GM18909 (cell line): ENCODE data around the gene AP3D1.
"Not testable (repeated sequence)": the region's sequence is repeated elsewhere in the genome, so short reads cannot be mapped to it uniquely, and the experiment has no call there.

Source experiments
- ATAC-seq: cut with Tn5 transposase; IDR thresholded peaks from one replicate; pipeline ENCODE4 v1.9.1; 2021; ENCODE audit warnings: mild to moderate bottlenecking; ENCODE audit not compliant: unreplicated experiment, poor library complexity

Gene AP3D1

GRCh38 chr19:2091926-2092525 lies 59.3 kb downstream of the AP3D1 start:
- ATAC-seq: not testable (repeated sequence)

- peak; percentile 6 for ATAC-seq
Measured at GRCh38 chr19:2089727-2090053, 61.7 kb downstream of the AP3D1 start.

GRCh38 chr19:2089001-2089711 lies 62.2 kb downstream of the AP3D1 start:
- no peak for ATAC-seq

GRCh38 chr19:2087621-2088100 lies 63.7 kb downstream of the AP3D1 start:
- peak; percentile 19 for ATAC-seq

- peak; percentile 16 for ATAC-seq
Measured at GRCh38 chr19:2086695-2087620, 64.4 kb downstream of the AP3D1 start.

- peak; percentile 38 for ATAC-seq
Measured at GRCh38 chr19:2084993-2085720, 66.2 kb downstream of the AP3D1 start.

GRCh38 chr19:2083174-2083854 lies 68.1 kb downstream of the AP3D1 start:
- no peak for ATAC-seq

GRCh38 chr19:2081873-2082810 lies 69.2 kb downstream of the AP3D1 start:
- ATAC-seq: no peak

- no peak for ATAC-seq
Measured at GRCh38 chr19:2080336-2080988, 70.9 kb downstream of the AP3D1 start.

- ATAC-seq: no peak
Measured at GRCh38 chr19:2079865-2080301, 71.5 kb downstream of the AP3D1 start.

- no peak for ATAC-seq
Measured at GRCh38 chr19:2079076-2079864, 72.1 kb downstream of the AP3D1 start.

GRCh38 chr19:2077833-2078619 lies 73.3 kb downstream of the AP3D1 start:
- no peak for ATAC-seq

- ATAC-seq: no peak
Measured at GRCh38 chr19:2077398-2077797, 74.0 kb downstream of the AP3D1 start.

- no peak for ATAC-seq
Measured at GRCh38 chr19:2076526-2076944, 74.8 kb downstream of the AP3D1 start.

GRCh38 chr19:2072757-2073551 lies 78.4 kb downstream of the AP3D1 start:
- ATAC-seq: no peak
